Right lobe of liver (tissue), 6 donors: Measurements from ENCODE around the gene DCXR. TPM values are rescaled to one million over a fixed set of nuclear protein-coding genes. Genes with fewer than 3 reads are reported as not detected.

Experiments
- ATAC-seq, 4 donors: fragments of 200-7000 bp; cut with Tn5 transposase; one replicate each; pipeline ENCODE4 v1.9.1; 2020; ENCODE audit warnings: mild to moderate bottlenecking in 4 of 4, moderate library complexity in 4 of 4
- DNase-seq, 3 donors: peaks; one replicate each; pipeline ENCODE4 v3.0.0-alpha.2; 2020
- H3K27ac ChIP-seq, 3 donors: fragments of 200-600 bp; one replicate each; pipeline ENCODE4 v1.8.0; 2022
- H3K27me3 ChIP-seq, 2 donors: fragments of 200-600 bp; one replicate each; pipeline ENCODE4 v1.8.0; 2022
- H3K36me3 ChIP-seq, 4 donors: fragments of 200-600 bp; sonication (generic) in 1 of 4; one replicate each; pipeline versions ENCODE4 v1.5.1 to v1.8.0; 2017 to 2022; ENCODE audit warnings: control low read depth in 1 of 4
- H3K4me1 ChIP-seq, 4 donors: fragments of 200-600 bp; sonication (generic) in 1 of 4; one replicate each; pipeline versions ENCODE4 v1.5.1 to v1.8.0; 2017 to 2022; ENCODE audit warnings: control low read depth in 1 of 4
- H3K4me3 ChIP-seq, 3 donors: fragments of 200-600 bp; one replicate each; pipeline ENCODE4 v1.8.0; 2022
- H3K9me3 ChIP-seq, 4 donors: fragments of 200-600 bp; sonication (generic) in 1 of 4; one replicate each; pipeline versions ENCODE4 v1.5.1 to v1.8.0; 2017 to 2022; ENCODE audit warnings: control low read depth in 1 of 4
- POLR2A ChIP-seq: fragments of 450-650 bp; IDR thresholded peaks from one replicate; pipeline ENCODE4 v1.6.1; 2017; ENCODE audit warnings: antibody characterized with exemption, mild to moderate bottlenecking
- WGBS: methylation state at CpG from one replicate; pipeline ENCODE4 v1.1.6; 2018; ENCODE audit warnings: low coverage, low lambda C conversion rate; ENCODE audit not compliant: insufficient coverage; ENCODE audit errors: missing lambda C conversion rate; 5-methylcytosine and 5-hydroxymethylcytosine counted together
- intact Hi-C, 2 donors: fragments of 100-400 bp; cut with DNase I; formaldehyde crosslinking; loops; one replicate each; pipeline versions ENCODE4 v1.11.2 to v1.14.1; 2022
- total RNA-seq, 6 experiments: library from RNA; depleted of rRNA in 2 of 6; stranded (reverse); fragments of >200 nt in 2 of 6; fragmentation: NEBNext Ultra II Directional in 3 of 6; extraction: Animal tissue kit (Norgen Biotek cat#: 25700) in 3 of 6; gene quantifications; one replicate each; pipeline versions ENCODE4 v1.1.0 to v1.2.4, GENCODE V29; 2016 to 2023
- TF ChIP-seq, protein P1 (sequence below), 4 donors: fragments of 200-600 bp in 3 of 4; fragments of 450-650 bp in 1 of 4; IDR thresholded peaks; one replicate each; pipeline versions ENCODE4 v1.5.1 to v1.8.0; 2016 to 2022; ENCODE audit warnings: antibody characterized with exemption in 4 of 4, mild to moderate bottlenecking in 2 of 4
- donor health status: DM: no; HTN: yes; CAD: no.
- donor health status: DM: no; HTN: no; CAD: no.
- donor health status: DM: no; HTN: no; CAD: no.
- donor health status: DM: no; HTN: yes; CAD: no.
- donor health status: DM: no; HTN: yes; CAD: no.

The DCXR gene
- total RNA-seq, 6 experiments from 2014 or later = 389 to 1,607 (median 735) TPM

DNA sequence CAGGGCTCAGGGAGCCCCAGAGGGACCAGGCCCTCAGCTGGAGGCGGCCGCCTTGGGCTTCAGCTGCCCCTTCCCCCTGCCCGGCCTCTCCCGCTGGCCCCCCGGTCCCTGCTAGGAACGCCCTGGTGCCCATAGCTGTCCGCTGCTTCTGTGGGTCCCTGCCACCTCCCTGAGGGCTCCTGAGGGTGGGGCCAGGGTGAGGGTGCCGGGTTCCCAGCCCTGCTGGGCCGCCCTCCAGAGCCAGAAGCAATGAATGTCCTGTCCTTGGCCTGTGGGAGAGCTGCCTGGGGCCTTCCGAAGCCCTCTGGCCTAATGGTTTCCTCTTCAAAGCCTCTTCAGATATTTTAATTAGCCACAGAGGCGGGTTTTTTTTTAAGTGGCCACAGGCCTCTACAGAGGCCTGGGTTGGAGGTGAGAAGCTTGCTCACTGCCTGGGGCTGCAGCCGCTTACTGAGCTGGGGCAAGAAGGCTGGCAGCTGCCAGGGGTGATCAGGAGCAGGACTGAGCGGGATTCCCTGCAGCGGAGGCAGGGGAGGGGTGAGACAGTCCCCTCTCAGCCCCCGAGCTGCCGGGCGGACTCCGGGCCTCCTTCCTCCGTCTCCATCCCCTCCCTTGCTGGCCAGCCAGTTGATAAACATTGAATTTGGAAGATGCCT, 24.7 kb downstream of the DCXR start:
- 83% methylated on average over 3 of the region's 19 CpGs for WGBS
- ATAC-seq = no peak

DNA sequence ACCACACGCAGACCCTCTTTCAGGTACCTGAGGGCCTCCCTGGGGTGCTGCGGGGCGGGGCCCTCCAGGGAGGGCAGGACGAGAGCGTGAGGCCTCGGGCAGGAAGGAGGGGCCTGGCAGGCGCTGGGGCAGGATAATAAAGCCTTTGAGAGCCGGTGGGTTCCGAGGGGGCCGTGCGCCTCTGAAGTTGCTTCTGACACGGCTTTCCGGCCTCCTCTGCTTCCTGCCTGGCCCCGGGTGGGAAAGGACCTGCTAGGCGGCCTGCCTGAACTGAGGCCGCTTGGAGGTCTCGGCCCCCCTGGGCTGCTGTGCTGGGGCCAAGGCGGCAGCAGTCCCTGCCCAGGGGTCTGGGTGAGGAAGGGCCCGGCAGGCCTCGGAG, 25.2 kb downstream of the DCXR start:
- Histone ChIP-seq H3K36me3 (peaks cover 0 to 9% (median 0%) of the 10 kb centered on the region in 4 donors), H3K9me3 (no peaks in the 10 kb centered on the region), H3K4me3 (no peak overlapping the region), H3K4me1 (no peaks in the 10 kb centered on the region), H3K27ac (no peak overlapping the region), H3K27me3 (no peaks in the 10 kb centered on the region)
- no peak for TF ChIP-seq POLR2A
- WGBS = 63% methylated on average over 3 of the region's 20 CpGs
- no peak for ATAC-seq
- intact Hi-C loops = loop anchor here in 1 of 2 donors (10.0 kb wide), 1 partner anchor 127 kb away; no protein-coding TSS in a partner anchor
- DNase-seq = no peak

More for the DNA sequence above, 24.7 kb downstream of the DCXR start:
- H3K36me3 ChIP-seq = peaks cover 0 to 14% (median 0%) of the 10 kb centered on the region in 4 donors
- intact Hi-C loops = loop anchor here in 1 of 2 donors (10.0 kb wide), 1 partner anchor 128 kb away; no protein-coding TSS in a partner anchor
- no peak overlapping the region for H3K4me3 ChIP-seq
- TF ChIP-seq, protein P1, sequence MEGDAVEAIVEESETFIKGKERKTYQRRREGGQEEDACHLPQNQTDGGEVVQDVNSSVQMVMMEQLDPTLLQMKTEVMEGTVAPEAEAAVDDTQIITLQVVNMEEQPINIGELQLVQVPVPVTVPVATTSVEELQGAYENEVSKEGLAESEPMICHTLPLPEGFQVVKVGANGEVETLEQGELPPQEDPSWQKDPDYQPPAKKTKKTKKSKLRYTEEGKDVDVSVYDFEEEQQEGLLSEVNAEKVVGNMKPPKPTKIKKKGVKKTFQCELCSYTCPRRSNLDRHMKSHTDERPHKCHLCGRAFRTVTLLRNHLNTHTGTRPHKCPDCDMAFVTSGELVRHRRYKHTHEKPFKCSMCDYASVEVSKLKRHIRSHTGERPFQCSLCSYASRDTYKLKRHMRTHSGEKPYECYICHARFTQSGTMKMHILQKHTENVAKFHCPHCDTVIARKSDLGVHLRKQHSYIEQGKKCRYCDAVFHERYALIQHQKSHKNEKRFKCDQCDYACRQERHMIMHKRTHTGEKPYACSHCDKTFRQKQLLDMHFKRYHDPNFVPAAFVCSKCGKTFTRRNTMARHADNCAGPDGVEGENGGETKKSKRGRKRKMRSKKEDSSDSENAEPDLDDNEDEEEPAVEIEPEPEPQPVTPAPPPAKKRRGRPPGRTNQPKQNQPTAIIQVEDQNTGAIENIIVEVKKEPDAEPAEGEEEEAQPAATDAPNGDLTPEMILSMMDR (IDR thresholded peaks at IDR 0.05) = no peak
- no peak for TF ChIP-seq POLR2A
- H3K4me1 ChIP-seq = no peaks in the 10 kb centered on the region
- H3K27ac ChIP-seq = no peak overlapping the region
- H3K27me3 ChIP-seq = no peaks in the 10 kb centered on the region
- H3K9me3 ChIP-seq = no peaks in the 10 kb centered on the region
- no peak for DNase-seq

DNA sequence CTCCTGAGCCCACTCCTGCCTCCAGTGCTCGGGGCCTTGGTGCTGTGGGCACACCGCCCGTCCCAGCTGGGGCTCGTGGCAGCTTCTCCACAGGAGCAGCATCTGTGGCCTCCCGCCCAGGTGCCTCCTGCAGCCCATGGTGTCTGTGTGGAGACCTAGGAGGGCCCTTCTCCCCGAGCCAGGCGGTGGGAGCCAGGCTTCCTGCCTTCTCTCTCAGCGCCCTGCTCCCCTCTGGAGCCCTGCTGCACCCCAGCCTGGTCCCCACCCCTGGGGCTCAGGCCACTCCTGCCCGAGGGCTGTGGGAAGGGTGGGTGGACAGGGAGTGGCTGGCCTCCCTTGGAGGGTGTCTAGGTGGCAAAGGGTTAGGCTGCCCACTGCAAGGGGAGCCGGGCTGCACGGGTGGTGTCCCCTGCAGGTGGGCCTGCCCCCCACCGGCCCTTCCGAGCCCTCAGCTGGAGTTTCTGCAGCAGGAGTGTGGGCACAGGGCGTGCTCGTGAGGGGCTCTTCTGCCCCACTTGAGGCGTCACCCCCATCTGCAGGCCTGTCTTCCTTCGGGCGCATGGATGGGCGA, 25.8 kb downstream of the DCXR start:
- ATAC-seq (no peak), DNase-seq (no peak)
- Histone ChIP-seq H3K4me3 (no peak overlapping the region), H3K36me3 (peaks cover 0 to 9% (median 0%) of the 10 kb centered on the region in 4 donors), H3K4me1 (no peaks in the 10 kb centered on the region), H3K9me3 (no peaks in the 10 kb centered on the region), H3K27ac (no peak overlapping the region), H3K27me3 (no peaks in the 10 kb centered on the region)
- intact Hi-C loops = loop anchor here in 1 of 2 donors (10.0 kb wide), 1 partner anchor 127 kb away; no protein-coding TSS in a partner anchor
- WGBS = 90% methylated on average over 2 of the region's 19 CpGs
- TF ChIP-seq, protein P1 (IDR thresholded peaks at IDR 0.05) = no peak

DNA sequence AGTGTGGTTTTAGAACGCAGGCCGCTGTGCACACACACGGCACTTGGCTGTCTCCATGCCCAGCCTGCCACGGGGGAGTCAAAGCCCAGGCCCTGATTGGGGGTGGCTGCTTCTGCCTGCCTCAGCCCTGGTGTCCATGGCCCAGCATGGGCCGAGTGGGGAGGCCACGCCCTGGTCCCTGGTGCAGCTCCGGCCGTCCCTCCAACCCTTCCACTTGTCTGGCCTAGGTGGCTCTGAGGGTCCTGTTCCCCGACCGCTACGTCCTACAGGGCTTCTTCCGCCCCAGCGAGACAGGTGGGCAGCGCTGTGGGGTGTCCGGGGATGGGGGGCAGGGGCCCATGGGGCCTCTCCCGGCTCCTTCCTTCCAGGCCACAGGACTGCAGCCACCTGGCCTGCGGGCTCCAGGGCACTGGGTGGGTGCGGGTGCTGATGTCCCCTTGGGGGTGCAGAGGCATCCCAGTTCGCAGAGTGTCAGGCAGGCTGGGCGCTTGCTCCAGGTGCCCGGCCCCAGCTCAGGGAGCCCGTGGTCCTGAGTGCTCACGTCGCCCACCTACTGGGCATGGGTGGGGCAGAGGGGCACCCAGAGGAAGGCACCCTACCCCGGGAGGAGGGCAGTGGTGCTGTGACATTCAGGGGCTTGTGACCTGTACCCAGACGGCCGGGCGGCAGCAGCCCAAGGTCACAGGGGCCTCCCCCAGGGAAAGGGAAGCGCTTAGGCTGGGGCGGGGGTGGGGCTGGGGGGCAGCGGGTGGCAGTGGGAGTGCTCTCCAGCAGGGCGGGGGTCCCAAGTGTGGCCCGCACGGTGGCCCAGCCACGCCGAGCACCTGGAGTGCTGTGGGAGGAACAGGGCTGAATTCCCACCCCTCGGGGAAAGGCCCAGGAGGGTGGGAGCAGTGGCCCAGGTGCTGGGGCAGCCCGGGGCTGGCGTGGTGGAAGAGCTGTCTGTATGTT, 26.6 kb downstream of the DCXR start:
- Histone ChIP-seq H3K4me1 (no peaks in the 10 kb centered on the region), H3K9me3 (no peaks in the 10 kb centered on the region), H3K36me3 (peaks cover 0 to 9% (median 0%) of the 10 kb centered on the region in 4 donors), H3K27ac (no peak overlapping the region), H3K27me3 (no peaks in the 10 kb centered on the region), H3K4me3 (no peak overlapping the region)
- intact Hi-C loops = loop anchor here in 1 of 2 donors (10.0 kb wide), 1 partner anchor 126 kb away; no protein-coding TSS in a partner anchor
- ATAC-seq (no peak), DNase-seq (no peak)
- 93% methylated on average over 10 of the region's 39 CpGs for WGBS
- TF ChIP-seq, protein P1 (IDR thresholded peaks at IDR 0.05) = no peak
- TF ChIP-seq POLR2A = no peak
